ENCODE data around the gene RBFOX2.

- TF ChIP-seq CTCF (conservative IDR thresholded peaks at IDR 0.05; ENCODE audit: low read length) (no peak), EZH2phosphoT487 (IDR thresholded peaks at IDR 0.05; ENCODE audit: borderline replicate concordance, low read depth, low read length) (no peak)
These were observed 183.7 kb downstream of the RBFOX2 start for GRCh38 chr22:35844886-35845285.

Measured in OCI-LY7 (cell line).